Neuron (in vitro differentiated cells): ENCODE data around the gene ORM1.

ENCODE experiments used
- H2AFZ ChIP-seq: one replicate; pipeline ENCODE4 v1.6.1; 2013; ENCODE audit warnings: low read depth, mild to moderate bottlenecking, inconsistent platforms, low read length, moderate library complexity
- H3K27me3 ChIP-seq: one replicate; pipeline ENCODE4 v1.6.1; 2013; ENCODE audit warnings: low read length; ENCODE audit not compliant: insufficient read depth
- H3K36me3 ChIP-seq: one replicate; pipeline ENCODE4 v1.6.1; 2013; ENCODE audit warnings: low read length; ENCODE audit not compliant: insufficient read depth
- H3K4me1 ChIP-seq: one replicate; pipeline ENCODE4 v1.6.1; 2013; ENCODE audit warnings: low read length; ENCODE audit not compliant: insufficient read depth
- H3K4me3 ChIP-seq: 2 replicates; pipeline ENCODE4 v1.5.1; 2013; ENCODE audit warnings: mild to moderate bottlenecking, low read length, moderate library complexity
- H3K9me3 ChIP-seq: one replicate; pipeline ENCODE4 v1.6.1; 2013; ENCODE audit warnings: low read length

ORM1 gene

DNA sequence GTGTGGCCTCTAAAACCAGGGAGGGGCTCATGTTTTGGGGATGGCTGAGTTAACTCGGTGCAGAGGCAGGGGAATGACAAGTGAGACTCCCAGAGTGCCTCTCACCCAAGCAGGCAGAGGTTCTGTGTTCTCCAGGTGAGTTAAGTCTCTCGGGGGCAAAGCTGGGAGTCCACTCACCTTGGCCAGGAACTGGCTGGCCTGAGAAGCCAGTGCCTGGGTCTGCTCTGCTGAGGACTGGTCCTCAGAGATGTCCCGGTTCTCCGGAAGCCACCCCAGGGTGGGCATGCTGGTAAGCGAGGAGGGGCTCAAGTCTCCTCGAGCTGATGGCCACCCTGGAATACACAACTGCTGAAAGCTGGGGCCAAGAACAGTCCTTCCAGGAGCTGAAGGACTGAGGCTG lies 44.5 kb downstream of the ORM1 start:
- no peak overlapping the region for H3K4me3 ChIP-seq
- no peaks in the 10 kb centered on the region for H3K9me3 ChIP-seq
- no peaks in the 10 kb centered on the region for H3K27me3 ChIP-seq
- no peak overlapping the region for H2AFZ ChIP-seq
- peaks cover 18% of the 10 kb centered on the region for H3K4me1 ChIP-seq
- peaks cover 7% of the 10 kb centered on the region for H3K36me3 ChIP-seq

DNA sequence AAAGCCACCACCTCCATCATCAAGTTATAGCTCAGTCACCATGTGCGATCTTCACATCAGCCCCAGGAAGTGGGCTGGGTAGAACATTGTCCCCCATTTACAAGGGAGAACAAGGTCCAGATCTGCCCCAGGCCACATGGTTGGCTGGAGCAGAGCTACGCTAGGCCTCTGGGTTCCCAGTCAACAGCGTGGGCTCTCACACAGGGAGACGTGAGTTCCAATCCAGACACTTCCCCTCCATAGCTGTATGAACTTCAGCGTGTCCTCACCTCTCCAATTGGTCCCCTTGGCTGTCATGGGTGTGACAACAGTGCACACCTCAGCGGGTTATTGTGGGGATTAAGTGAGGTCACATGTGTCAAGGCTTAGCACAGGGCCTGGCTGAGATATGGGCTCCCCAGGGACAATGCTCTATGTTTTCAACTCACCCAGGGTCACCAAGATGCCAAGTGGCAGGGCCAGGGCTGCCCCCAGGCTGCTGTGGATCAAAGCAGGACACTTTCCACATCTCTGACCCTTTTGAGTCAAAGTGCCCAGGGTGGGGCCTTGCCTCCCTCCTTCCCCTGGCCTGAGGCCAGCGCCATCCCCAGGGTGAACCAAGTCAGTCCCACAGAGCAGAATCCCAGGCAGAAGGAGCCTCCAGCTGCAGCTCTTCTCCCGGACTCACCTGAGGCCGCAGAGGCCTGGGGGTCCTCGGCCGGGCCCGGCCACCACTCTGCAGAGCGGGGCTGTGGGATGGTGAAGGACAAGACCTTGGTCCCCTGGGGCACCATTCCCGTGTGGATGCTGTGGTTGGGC lies 45.1 kb downstream of the ORM1 start:
- H3K4me1 ChIP-seq, result peaks cover 18% of the 10 kb centered on the region
- no peaks in the 10 kb centered on the region for H3K27me3 ChIP-seq
- no peak overlapping the region for H2AFZ ChIP-seq
- no peak overlapping the region for H3K4me3 ChIP-seq
- peaks cover 7% of the 10 kb centered on the region for H3K36me3 ChIP-seq
- no peaks in the 10 kb centered on the region for H3K9me3 ChIP-seq

DNA sequence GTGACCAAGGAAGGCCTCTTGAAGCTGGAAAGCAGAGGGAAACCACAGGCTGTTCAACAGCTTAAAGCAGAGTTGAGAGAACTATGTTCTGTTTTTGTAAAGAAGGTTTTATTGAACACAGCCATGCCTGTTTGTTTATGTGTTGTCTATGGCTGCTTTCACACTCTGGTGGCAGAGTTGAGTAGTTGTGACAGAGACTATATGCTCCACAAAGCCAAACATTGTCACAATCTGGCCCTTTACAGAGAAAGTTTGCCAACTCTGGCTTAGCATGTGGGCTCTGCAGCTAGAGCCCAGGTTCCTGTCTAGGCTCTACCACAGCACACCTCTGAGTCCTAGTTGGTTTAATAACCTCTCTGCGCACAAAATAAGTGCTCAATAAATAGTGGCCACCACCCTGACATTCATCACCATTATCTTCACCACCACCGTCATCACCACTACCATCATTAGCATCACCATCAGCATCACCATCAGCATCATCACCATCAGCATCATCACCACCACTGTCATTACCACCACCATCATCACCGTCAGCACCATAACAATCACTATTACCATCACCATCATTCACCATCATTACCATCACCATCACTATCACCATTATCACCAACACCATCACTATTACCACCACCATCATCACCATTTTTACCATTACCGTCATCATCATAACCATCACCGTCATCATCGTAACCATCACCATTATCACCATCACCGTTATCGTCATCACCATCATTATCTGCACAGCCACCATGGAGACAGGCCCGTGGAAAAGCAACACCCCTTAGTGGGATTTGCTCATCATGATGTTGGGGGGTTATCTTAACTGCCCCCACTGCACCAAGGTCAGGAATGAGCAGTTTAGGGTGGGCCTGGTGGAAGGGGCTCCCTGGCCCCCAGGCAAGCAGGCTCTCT lies 46.6 kb downstream of the ORM1 start:
- Histone ChIP-seq H3K9me3 (no peaks in the 10 kb centered on the region), H2AFZ (peak overlapping the region; percentile 42), H3K27me3 (no peaks in the 10 kb centered on the region), H3K4me3 (no peak overlapping the region), H3K4me1 (peaks cover 18% of the 10 kb centered on the region), H3K36me3 (peaks cover 4% of the 10 kb centered on the region)

DNA sequence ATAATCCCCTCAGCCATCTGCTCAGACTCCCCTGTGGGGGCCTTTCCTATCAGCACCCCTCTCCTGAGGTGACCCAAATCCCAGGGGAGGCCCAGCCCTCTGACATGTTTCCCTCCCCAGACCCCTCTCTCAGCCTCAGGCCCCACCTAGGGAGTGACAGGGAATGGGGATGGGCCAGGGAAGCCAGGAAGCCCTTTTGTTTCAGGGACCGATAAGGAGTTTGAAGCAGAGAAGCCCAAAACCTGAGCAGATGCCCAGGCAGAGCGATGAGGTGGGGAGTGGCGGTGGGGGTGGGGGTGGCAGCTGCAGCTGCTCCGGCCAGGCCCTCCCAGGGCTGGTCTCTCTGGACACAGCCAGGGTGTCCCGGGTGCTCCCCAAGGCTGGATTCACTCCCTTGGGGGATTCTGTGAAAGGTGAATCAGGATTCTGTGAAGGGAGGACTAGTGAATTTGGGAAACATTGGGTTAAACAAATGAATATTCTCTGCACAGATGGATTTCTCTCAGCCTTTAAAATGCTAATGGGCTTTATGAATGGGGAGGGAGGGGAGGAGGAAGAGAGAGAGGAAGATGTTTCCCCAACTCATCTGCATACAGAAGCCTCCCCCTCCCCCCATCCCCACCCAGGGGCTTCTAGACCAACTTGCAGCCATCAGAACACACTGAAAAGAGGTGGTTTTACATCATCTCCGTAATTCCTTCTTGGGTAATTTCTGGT lies 47.5 kb downstream of the ORM1 start:
- peaks cover 4% of the 10 kb centered on the region for H3K36me3 ChIP-seq

DNA sequence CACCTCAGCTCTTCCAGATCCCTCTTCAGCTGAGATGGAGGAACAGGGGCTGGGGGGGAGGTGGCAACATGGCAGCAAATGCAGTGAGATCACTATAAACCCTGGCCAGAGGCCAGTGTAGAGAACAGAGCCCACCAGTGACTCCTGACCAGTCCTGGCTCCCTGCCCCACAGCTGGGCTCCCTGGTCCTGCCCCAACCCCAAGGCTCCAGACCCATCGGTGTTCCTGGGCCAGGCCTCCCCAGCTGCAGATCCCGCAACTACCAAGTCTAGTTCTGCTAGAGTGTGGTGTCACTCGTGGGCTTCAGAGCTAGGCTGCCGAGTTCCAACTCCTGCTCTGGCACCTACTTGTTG lies 48.0 kb downstream of the ORM1 start:
- Histone ChIP-seq H3K4me3 (no peak overlapping the region), H3K36me3 (peaks cover 4% of the 10 kb centered on the region), H3K27me3 (no peaks in the 10 kb centered on the region), H3K4me1 (peaks cover 30% of the 10 kb centered on the region), H2AFZ (peak overlapping the region; percentile 42), H3K9me3 (no peaks in the 10 kb centered on the region)

More for the DNA sequence above, 47.5 kb downstream of the ORM1 start:
- Histone ChIP-seq H3K9me3 (no peaks in the 10 kb centered on the region), H3K27me3 (no peaks in the 10 kb centered on the region), H2AFZ (peak overlapping the region; percentile 42), H3K4me1 (peaks cover 27% of the 10 kb centered on the region), H3K4me3 (no peak overlapping the region)

DNA sequence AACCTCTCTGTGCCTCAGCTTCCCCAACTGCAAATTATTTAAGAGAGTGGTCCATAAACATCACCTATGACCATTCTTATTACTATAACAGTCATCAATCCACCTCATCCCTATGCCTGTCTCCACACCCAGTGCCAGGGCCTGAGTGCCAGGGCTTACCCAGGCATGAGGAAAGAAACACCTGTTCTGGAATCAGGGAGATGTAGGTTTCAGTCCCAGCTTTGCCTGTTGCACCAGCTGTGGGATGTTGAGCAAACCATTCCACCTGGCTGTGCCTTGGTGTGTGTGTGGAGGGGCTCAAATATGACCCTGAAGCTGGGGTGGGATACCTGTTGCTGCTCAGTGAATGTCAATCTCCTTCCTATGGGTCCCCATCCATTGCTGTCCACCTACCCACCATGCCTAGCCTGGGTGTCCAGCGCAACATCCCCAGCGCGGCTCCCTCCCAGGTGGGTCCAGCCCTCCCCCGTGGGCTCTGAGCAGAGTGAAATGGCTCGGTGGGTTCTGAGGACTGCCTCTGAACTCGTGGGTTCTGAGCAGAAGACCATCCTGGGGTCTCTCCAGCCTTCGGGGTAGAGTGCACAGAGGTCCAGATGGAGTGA lies 48.5 kb downstream of the ORM1 start:
- Histone ChIP-seq H2AFZ (no peak overlapping the region), H3K36me3 (peaks cover 4% of the 10 kb centered on the region), H3K4me1 (peaks cover 30% of the 10 kb centered on the region), H3K4me3 (no peak overlapping the region), H3K27me3 (no peaks in the 10 kb centered on the region), H3K9me3 (no peaks in the 10 kb centered on the region)

DNA sequence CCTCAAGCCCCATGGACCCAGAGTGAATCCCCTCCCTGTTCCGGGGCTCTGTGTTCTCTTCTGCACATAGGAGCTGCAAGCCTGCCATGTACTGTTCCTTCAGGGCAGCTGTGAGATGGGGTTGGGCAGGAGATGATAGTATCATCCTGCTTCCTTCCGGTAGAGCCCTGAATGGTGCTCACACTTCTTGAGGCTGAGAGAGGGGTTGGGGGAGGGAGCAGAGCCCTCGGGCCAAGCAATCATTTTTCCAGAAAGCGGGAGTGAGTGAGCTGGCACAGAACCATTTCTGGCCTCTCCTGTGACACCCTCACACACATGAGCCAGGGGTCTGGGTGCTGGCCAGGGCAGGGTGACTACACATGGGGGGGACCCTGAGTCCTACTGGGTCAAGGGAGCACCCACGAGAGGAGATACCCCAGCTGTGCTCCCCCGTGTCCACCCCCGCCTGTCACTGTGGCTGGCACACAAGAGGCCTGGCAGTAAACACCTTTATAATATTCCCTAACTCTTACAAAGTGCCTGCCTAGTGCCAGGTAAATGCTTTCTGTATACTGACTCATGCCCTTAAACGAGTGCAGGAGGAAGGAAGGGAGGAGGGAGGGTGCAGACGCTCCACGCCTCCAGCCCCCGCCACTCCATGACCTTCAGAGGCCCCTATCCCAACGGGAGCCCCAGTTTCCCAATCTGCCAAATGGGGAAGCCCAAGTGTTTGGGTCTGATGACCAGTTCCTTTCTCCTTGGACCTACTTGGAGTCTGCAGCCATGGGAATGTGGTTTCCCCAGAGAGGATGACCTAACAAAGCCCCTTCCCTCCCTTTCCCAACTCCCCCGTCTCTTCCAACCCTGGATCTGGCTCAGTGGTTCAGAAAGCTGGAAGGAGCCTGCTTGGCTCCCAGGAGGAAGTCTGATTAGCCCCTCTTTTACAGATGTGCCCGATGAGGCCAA lies 49.3 kb downstream of the ORM1 start:
- Histone ChIP-seq H2AFZ (no peak overlapping the region), H3K9me3 (no peaks in the 10 kb centered on the region), H3K4me3 (no peak overlapping the region), H3K27me3 (no peaks in the 10 kb centered on the region), H3K4me1 (peaks cover 32% of the 10 kb centered on the region), H3K36me3 (peaks cover 4% of the 10 kb centered on the region)

DNA sequence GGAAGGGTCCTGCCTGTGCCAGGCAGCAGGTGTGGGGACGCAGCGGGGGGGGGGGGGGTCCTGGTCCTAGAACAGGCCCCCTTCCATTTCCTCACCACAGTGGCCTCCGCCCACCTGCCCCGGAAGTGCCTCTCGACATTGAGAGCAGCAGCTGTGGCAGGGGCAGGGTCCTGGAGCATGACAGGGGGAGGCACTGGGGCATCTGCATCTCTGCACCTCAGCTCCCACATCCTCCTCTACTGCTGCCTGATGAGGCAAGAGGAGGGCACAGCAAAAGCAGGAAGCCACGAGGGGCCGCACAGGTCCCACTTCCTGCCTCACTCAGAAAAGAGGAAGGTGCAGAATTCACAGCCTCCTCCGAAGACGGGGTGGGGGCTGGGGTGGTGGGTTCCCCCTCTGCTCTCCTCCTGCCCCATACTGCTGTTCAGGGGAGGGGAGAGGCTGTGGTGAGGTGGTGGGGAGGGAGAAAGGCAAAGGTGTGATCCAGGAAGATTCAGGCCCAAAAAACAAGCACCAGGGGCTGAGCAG lies 50.1 kb downstream of the ORM1 start:
- no peak overlapping the region for H2AFZ ChIP-seq
- peaks cover 32% of the 10 kb centered on the region for H3K4me1 ChIP-seq
- no peak overlapping the region for H3K4me3 ChIP-seq
- H3K9me3 ChIP-seq, result no peaks in the 10 kb centered on the region
- H3K36me3 ChIP-seq, result peaks cover 4% of the 10 kb centered on the region
- no peaks in the 10 kb centered on the region for H3K27me3 ChIP-seq

DNA sequence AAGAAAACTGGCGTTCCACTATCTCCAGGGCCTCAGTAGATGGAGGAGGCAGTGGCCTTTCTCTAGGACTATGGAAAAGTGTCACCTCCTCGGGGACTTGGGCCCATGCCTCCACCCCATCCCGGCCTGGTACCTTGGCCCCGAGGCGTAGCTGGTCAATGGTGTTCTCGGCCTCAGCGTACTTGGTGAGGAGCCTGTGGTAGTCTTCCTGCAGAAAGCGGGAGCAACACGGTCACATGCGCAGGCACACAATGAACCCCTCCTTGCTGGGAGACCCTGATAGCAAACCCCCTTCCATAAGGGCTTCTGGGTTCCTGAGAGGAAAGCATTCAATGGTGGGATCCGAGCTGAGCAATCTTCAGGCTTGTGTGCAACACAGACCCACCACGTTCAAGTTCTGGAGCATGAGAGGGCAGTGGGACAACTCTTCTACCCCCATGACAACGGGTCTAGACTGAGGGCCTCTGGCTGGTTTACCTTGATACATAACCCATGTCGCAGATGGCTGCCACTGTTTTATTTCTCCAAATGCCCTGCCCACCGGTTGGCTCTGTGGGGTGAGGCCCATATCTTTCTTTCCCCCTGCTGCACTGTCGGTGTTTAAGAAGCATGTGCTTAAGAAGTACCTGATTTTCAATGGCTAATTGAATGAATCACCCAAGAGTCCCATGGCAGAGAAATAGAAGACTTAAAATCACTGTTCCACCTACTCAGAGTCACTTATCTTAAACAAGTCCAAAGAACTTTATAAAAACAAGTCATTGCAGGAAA lies 51.2 kb downstream of the ORM1 start:
- Histone ChIP-seq H3K27me3 (no peaks in the 10 kb centered on the region), H3K4me1 (peaks cover 32% of the 10 kb centered on the region), H3K9me3 (no peaks in the 10 kb centered on the region), H2AFZ (no peak overlapping the region), H3K36me3 (no peaks in the 10 kb centered on the region), H3K4me3 (no peak overlapping the region)

DNA sequence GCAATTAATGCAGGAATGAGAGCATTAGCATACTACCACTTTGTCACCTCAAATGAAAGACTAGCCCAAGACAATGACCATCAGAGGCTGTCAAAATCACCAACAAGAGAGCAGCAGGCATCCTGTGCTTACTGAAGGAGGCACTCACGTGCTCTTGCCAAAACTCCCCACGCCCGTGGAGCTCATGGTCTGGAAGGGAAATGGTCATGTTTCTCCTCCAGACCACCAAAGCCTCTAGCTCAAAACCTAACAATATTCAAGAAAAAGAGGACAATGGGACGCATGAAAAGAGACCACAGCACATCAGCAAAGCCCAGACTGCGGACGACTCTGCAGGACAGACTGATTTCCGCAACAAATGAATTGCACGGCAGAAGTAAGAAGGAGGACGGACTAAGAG lies 52.0 kb downstream of the ORM1 start:
- Histone ChIP-seq H2AFZ (no peak overlapping the region), H3K4me1 (peaks cover 30% of the 10 kb centered on the region), H3K9me3 (no peaks in the 10 kb centered on the region), H3K4me3 (no peak overlapping the region), H3K27me3 (no peaks in the 10 kb centered on the region), H3K36me3 (no peaks in the 10 kb centered on the region)

DNA sequence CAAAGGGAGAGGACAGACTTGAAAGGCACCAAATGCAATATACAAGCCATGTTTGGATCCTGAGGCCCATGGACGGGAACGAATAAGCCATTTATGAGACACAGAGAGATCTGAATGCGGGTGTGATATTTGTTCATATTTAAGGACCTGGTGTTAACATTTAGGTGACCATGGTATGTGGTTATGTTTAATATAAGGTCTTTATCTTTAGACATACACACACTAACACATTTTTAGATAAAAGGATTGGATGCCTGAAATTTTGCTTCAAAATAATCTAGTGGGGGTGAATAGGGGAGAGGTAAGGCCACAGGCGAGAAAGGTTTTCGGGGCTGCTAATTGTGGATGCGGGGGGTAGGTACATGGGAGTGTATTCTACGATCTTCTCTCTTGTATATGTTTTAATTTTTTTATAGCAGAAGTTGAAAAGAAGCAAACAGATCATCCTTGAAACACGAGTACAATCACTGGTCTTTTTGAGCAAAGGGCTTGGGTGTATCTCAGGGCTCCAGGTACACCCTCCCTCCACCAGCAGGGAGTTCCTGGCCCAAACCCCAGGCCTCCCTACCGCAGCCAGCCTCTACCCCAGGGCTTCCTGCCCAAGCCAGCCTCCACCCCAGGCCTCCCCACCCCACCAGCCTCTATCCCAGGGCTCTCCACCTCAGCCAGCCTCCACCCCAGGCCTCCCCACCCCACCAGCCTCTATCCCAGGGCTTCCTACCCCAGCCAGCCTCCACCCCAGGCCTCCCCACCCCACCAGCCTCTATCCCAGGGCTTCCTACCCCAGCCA lies 52.7 kb downstream of the ORM1 start:
- Histone ChIP-seq H3K9me3 (no peaks in the 10 kb centered on the region), H3K36me3 (no peaks in the 10 kb centered on the region), H2AFZ (no peak overlapping the region), H3K4me1 (peaks cover 24% of the 10 kb centered on the region), H3K27me3 (no peaks in the 10 kb centered on the region), H3K4me3 (no peak overlapping the region)
